GM12878 (cell line): Measurements from ENCODE around the gene ATXN7L1. TPM values are rescaled to one million over a fixed set of nuclear protein-coding genes. Genes with fewer than 3 reads are reported as not detected.

Experiments used
- ATAC-seq: fragments of 200-7000 bp; cut with Tn5 transposase; 3 replicates; pipeline ENCODE4 v1.9.1; 2020; ENCODE audit warnings: mild to moderate bottlenecking, moderate library complexity
- BruUV-seq: library from RNA; stranded (reverse); fragments of 400-500 nt; replicated peaks from 2 replicates; lab custom pipeline; 2021; lab: Mats Ljungman, UMichigan
- CTCF ChIA-PET: fragments of 300-600 bp; sonication (Branson Sonifier 250); formaldehyde crosslinking; extraction: SDS; loops from one replicate; lab custom pipeline; 2021; ENCODE audit warnings: inconsistent platforms; lab: Yijun Ruan, JAX
- POLR2A ChIA-PET: fragments of 350-600 bp; formaldehyde crosslinking; extraction: SDS; loops from one replicate; lab custom pipeline; 2021; ENCODE audit warnings: inconsistent platforms; lab: Charles Lee
- RAD21 ChIA-PET: fragments of 300-600 bp; sonication (Branson Sonifier 250); formaldehyde crosslinking; loops from one replicate; lab custom pipeline; 2023; ENCODE audit warnings: antibody characterized with exemption; ENCODE audit not compliant: unreplicated experiment; lab: Charles Lee
- SMC1A ChIA-PET: fragments of 300-600 bp; sonication (Branson Sonifier 250); formaldehyde crosslinking; loops from one replicate; lab custom pipeline; 2023; ENCODE audit not compliant: unreplicated experiment, uncharacterized antibody; lab: Charles Lee
- DNase-seq: peaks from one replicate; pipeline ENCODE4 v3.0.0-alpha.2; 2011; ENCODE audit warnings: low read depth, low spot score
- FAIRE-seq: peaks from 3 replicates; lab custom pipeline; 2011; peaks lifted over from hg19 to GRCh38; lab: Jason Lieb, UNC
- H2AFZ ChIP-seq: 2 replicates; pipeline ENCODE4 v1.6.0; 2011; ENCODE audit warnings: low read depth, low read length, control low read depth; ENCODE audit not compliant: control insufficient read depth
- H3K27ac ChIP-seq: 2 replicates; pipeline ENCODE4 v1.5.1; 2011; ENCODE audit warnings: control low read depth; ENCODE audit not compliant: control insufficient read depth, insufficient read depth
- H3K27me3 ChIP-seq, 2 experiments: replicated peaks in 1 of 2; 2 replicates each; pipeline versions ENCODE4 v1.6.0 to v1.6.1; 2011; ENCODE audit warnings: low read length in 1 of 2; ENCODE audit not compliant: control insufficient read depth in 2 of 2, insufficient read depth in 2 of 2
- H3K36me3 ChIP-seq, 2 experiments: 2 replicates each; pipeline ENCODE4 v1.5.1; 2011; ENCODE audit warnings: low read length in 1 of 2; ENCODE audit not compliant: control insufficient read depth in 2 of 2, insufficient read depth in 2 of 2
- H3K4me1 ChIP-seq: 2 replicates; pipeline ENCODE4 v1.6.1; 2011; ENCODE audit warnings: mild to moderate bottlenecking, low read length, moderate library complexity, mixed read lengths; ENCODE audit not compliant: control insufficient read depth, insufficient read depth
- H3K4me2 ChIP-seq: 2 replicates; pipeline ENCODE4 v1.6.0; 2011; ENCODE audit warnings: control low read depth; ENCODE audit not compliant: control insufficient read depth, insufficient read depth
- H3K4me3 ChIP-seq: fragments of 200-600 bp; sonication (generic); 2 replicates; pipeline ENCODE4 v1.5.1; 2016
- H3K79me2 ChIP-seq: 2 replicates; pipeline ENCODE4 v1.6.0; 2011; ENCODE audit warnings: low read length; ENCODE audit not compliant: control insufficient read depth, insufficient read depth
- H3K9ac ChIP-seq: 2 replicates; pipeline ENCODE4 v1.8.0; 2011; ENCODE audit warnings: low read length, control low read depth, mixed read lengths; ENCODE audit not compliant: control insufficient read depth, insufficient read depth
- H3K9me3 ChIP-seq: replicated peaks from 3 replicates; pipeline ENCODE4 v1.5.1; 2011; ENCODE audit warnings: mild to moderate bottlenecking, low read length; ENCODE audit not compliant: control insufficient read depth, insufficient read depth
- H4K20me1 ChIP-seq: 2 replicates; pipeline ENCODE4 v1.6.0; 2011; ENCODE audit not compliant: control insufficient read depth, insufficient read depth
- BCL3 ChIP-seq: IDR thresholded peaks from 2 replicates; pipeline ENCODE4 v1.6.1; 2011; ENCODE audit warnings: borderline replicate concordance, low read depth, mild to moderate bottlenecking, moderate library complexity, low read length; ENCODE audit not compliant: insufficient read depth, poor library complexity, severe bottlenecking
- BRCA1 ChIP-seq: IDR thresholded peaks from 2 replicates; pipeline ENCODE4 v1.6.1; 2011; ENCODE audit warnings: low read depth, low read length, improper control_type of control experiment
- IRF5 ChIP-seq: fragments of 450-650 bp; IDR thresholded peaks from 2 replicates; pipeline ENCODE4 v1.6.1; 2017; ENCODE audit warnings: borderline replicate concordance
- PAX8 ChIP-seq: fragments of 450-650 bp; IDR thresholded peaks from 2 replicates; pipeline ENCODE4 v1.6.1; 2017; ENCODE audit warnings: mild to moderate bottlenecking, moderate library complexity
- POLR2AphosphoS2 ChIP-seq: IDR thresholded peaks from 2 replicates; pipeline ENCODE4 v1.6.1; 2011; ENCODE audit warnings: low read depth, mild to moderate bottlenecking, low read length, improper control_type of control experiment, moderate library complexity
- RELB ChIP-seq: fragments of 450-650 bp; IDR thresholded peaks from 2 replicates; pipeline ENCODE4 v1.6.1; 2017; ENCODE audit warnings: low read depth, mild to moderate bottlenecking, moderate library complexity
- SKIL ChIP-seq: fragments of 450-650 bp; IDR thresholded peaks from 2 replicates; pipeline ENCODE4 v1.6.1; 2017; ENCODE audit warnings: mild to moderate bottlenecking, low read depth, inconsistent platforms; ENCODE audit not compliant: poor library complexity, severe bottlenecking
- SMAD1 ChIP-seq: fragments of 450-650 bp; IDR thresholded peaks from 2 replicates; pipeline ENCODE4 v1.6.1; 2018; ENCODE audit warnings: mild to moderate bottlenecking, low read depth; ENCODE audit not compliant: partially characterized antibody
- YY1 ChIP-seq: IDR thresholded peaks from 2 replicates; pipeline ENCODE4 v1.6.1; 2011; ENCODE audit warnings: low read depth, mild to moderate bottlenecking, low read length
- ZNF384 ChIP-seq: IDR thresholded peaks from 2 replicates; pipeline ENCODE4 v1.6.1; 2012; ENCODE audit warnings: low read depth, mild to moderate bottlenecking, low read length, improper control_type of control experiment, borderline replicate concordance
- ZNF687 ChIP-seq: fragments of 450-650 bp; IDR thresholded peaks from 2 replicates; pipeline ENCODE4 v1.6.1; 2017; ENCODE audit warnings: mild to moderate bottlenecking, moderate library complexity
- WGBS: methylation state at CpG from one replicate; pipeline ENCODE4 v1.1.6; 2016; ENCODE audit warnings: low lambda C conversion rate; ENCODE audit not compliant: insufficient replicate concordance, insufficient coverage; ENCODE audit errors: missing lambda C conversion rate; 5-methylcytosine and 5-hydroxymethylcytosine counted together
- in situ Hi-C: fragments of 300-500 bp; cut with MboI; formaldehyde crosslinking; loops from 9 replicates; pipeline ENCODE4 v1.14.3; 2018; ENCODE audit warnings: mixed read lengths
- intact Hi-C: fragments of 100-400 bp; cut with micrococcal nuclease; formaldehyde crosslinking; loops from one replicate; pipeline ENCODE4 v1.14.2; 2022; ENCODE audit not compliant: unreplicated experiment
- polyA plus RNA-seq, 11 experiments: library from polyadenylated mRNA; depleted of rRNA in 4 of 11; unstranded in 6 of 11; stranded (reverse) in 5 of 11; fragments of >200 nt; fragmentation: Nextera tagmentation in 4 of 11; fragmentation: Illumina TruSeq in 1 of 11; extraction: Ambion mirVana in 4 of 11; extraction: Trizol in 1 of 11; gene quantifications; 1 replicate in 1 of 11; 2 replicates in 10 of 11; pipeline versions ENCODE4 v1.2.1 to v1.2.3, GENCODE V29; 2011 to 2016; ENCODE audit warnings: inconsistent platforms in 2 of 11, missing spikeins in 2 of 11, low read depth in 1 of 11
- total RNA-seq, 4 experiments: library from RNA; depleted of rRNA in 3 of 4; stranded (reverse); fragments of >200 nt in 3 of 4; fragmentation: Illumina TruSeq in 1 of 4; extraction: Trizol in 1 of 4; gene quantifications; 2 replicates each; pipeline versions ENCODE4 v1.2.1 to v1.2.3, GENCODE V29; 2013 to 2021

ATXN7L1 gene
- total and polyA plus RNA-seq, 10 of the 15 experiments (the other 5 are each of a cell fraction or from before 2014, with no cell fraction given), result 0.40 to 2.9 (median 1.2) TPM

- no peak for TF ChIP-seq SKIL
These were observed 33.8 kb upstream of the ATXN7L1 start (continued) for GRCh38 chr7:105910172-105910571.

- no TSS peak for BruUV-seq
- POLR2A ChIA-PET, result no interaction called here
- 39% methylated on average over 7 of the region's 7 CpGs for WGBS
- no peak for TF ChIP-seq BRCA1
- no peak for TF ChIP-seq POLR2AphosphoS2
- TF ChIP-seq SMAD1, result no peak
- TF ChIP-seq BCL3, result no peak
- no peak for TF ChIP-seq PAX8
- no peak for TF ChIP-seq RELB
- no peak for TF ChIP-seq ZNF384
- no peak for TF ChIP-seq IRF5
- no peak for TF ChIP-seq YY1
- TF ChIP-seq ZNF687, result no peak
These were observed 33.3 kb upstream of the ATXN7L1 start for GRCh38 chr7:105909742-105910141.

More at GRCh38 chr7:105909742-105910141, 33.3 kb upstream of the ATXN7L1 start:
- DNase-seq, result no peak
- ChIA-PET CTCF (interaction anchor here (0.9 kb wide), 1 partner anchor 20 kb away, joined by 3 read pairs; no protein-coding TSS in a partner anchor), SMC1A (no interaction called here), RAD21 (no interaction called here)
- Histone ChIP-seq H3K4me1 (no peaks in the 10 kb centered on the region), H3K4me2 (no peak overlapping the region), H3K79me2 (no peaks in the 10 kb centered on the region), H2AFZ (no peak overlapping the region), H3K4me3 (no peak overlapping the region), H3K9ac (no peak overlapping the region), H3K9me3 (no peaks in the 10 kb centered on the region), H3K27ac (no peak overlapping the region), H3K27me3 (peaks cover 3% of the 10 kb centered on the region in 2 experiments; a peak in 1 of 4 replicates), H3K36me3 (no peaks in the 10 kb centered on the region), H4K20me1 (no peaks in the 10 kb centered on the region)
- in situ Hi-C loops (no loop called here), intact Hi-C loops (no loop called here)
- no peak for ATAC-seq
- FAIRE-seq, result no peak
